HEK293 (cell line): ENCODE data around the gene SLC5A9.

ENCODE experiments used
- ZFP3 ChIP-seq: fragments of 450-650 bp; formaldehyde crosslinking; IDR thresholded peaks from 2 replicates; pipeline ENCODE4 v1.5.1; 2016; ENCODE audit warnings: low read depth, missing biosample characterization, missing genetic modification characterization
- ZNF169 ChIP-seq: fragments of 450-650 bp; formaldehyde crosslinking; IDR thresholded peaks from 2 replicates; pipeline ENCODE4 v1.5.1; 2016; ENCODE audit warnings: missing biosample characterization, missing genetic modification characterization
- ZNF24 ChIP-seq: fragments of 450-650 bp; formaldehyde crosslinking; IDR thresholded peaks from 2 replicates; pipeline ENCODE4 v1.5.1; 2016; ENCODE audit warnings: missing biosample characterization, missing genetic modification characterization
- ZNF274 ChIP-seq, 2 experiments: fragments of 200-500 bp in 1 of 2; fragments of 450-650 bp in 1 of 2; sonication (Bioruptor generic) in 1 of 2; formaldehyde crosslinking in 1 of 2; IDR thresholded peaks; 2 replicates each; pipeline versions ENCODE4 v1.5.1 to v1.6.1; 2014 to 2016; ENCODE audit warnings: borderline replicate concordance in 1 of 2, inconsistent platforms in 1 of 2, low read length in 1 of 2, missing biosample characterization in 1 of 2, missing genetic modification characterization in 1 of 2
- TF ChIP-seq, protein P1 (sequence below): fragments of 450-650 bp; formaldehyde crosslinking; IDR thresholded peaks from 2 replicates; pipeline ENCODE4 v1.5.1; 2016; ENCODE audit warnings: missing biosample characterization, missing genetic modification characterization
- TF ChIP-seq, protein P2 (sequence below): fragments of 450-650 bp; formaldehyde crosslinking; IDR thresholded peaks from 2 replicates; pipeline ENCODE4 v1.5.1; 2016; ENCODE audit warnings: missing biosample characterization, missing genetic modification characterization
- TF ChIP-seq, protein P3 (sequence below): fragments of 450-650 bp; formaldehyde crosslinking; IDR thresholded peaks from 2 replicates; pipeline ENCODE4 v1.5.1; 2016; ENCODE audit warnings: missing biosample characterization, missing genetic modification characterization
- TF ChIP-seq, protein P4 (sequence below): fragments of 450-650 bp; formaldehyde crosslinking; IDR thresholded peaks from 2 replicates; pipeline ENCODE4 v1.5.1; 2016; ENCODE audit warnings: missing biosample characterization, missing genetic modification characterization, low read depth
- TF ChIP-seq, protein P5 (sequence below): fragments of 450-650 bp; formaldehyde crosslinking; IDR thresholded peaks from 2 replicates; pipeline ENCODE4 v1.5.1; 2016; ENCODE audit warnings: missing biosample characterization, missing genetic modification characterization

DNA sequence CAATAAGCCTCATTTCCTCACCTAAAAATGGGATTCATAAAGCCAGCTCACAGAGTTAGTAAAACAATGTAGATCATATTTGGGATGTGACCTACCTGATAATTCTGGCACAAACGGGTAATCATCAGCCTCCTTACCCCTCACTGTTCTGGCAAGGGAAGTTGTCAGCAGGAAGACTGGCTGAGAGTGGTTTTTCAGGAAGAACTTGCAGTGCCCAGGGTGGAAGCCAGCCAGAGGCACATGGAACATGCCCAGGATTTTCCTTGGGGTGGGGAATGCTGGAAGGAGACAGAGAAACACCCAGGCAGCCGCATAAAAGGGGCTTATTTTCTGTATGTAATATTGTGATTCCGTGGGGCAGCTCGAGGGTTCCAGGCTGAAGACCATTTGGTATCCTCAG is 7.7 kb upstream of the SLC5A9 start:
- TF ChIP-seq, protein P1, sequence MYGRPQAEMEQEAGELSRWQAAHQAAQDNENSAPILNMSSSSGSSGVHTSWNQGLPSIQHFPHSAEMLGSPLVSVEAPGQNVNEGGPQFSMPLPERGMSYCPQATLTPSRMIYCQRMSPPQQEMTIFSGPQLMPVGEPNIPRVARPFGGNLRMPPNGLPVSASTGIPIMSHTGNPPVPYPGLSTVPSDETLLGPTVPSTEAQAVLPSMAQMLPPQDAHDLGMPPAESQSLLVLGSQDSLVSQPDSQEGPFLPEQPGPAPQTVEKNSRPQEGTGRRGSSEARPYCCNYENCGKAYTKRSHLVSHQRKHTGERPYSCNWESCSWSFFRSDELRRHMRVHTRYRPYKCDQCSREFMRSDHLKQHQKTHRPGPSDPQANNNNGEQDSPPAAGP, result no peak
- TF ChIP-seq ZFP3 (tag by site-specific recombination) (no peak), ZNF274 (IDR thresholded peaks at IDR 0.05; ENCODE audit: low read length) (no peak), ZNF274 (tag by site-specific recombination; IDR thresholded peaks at IDR 0.05; ENCODE audit: borderline replicate concordance) (no peak), ZNF169 (tag by site-specific recombination) (no peak), ZNF24 (tag by site-specific recombination) (no peak)
- TF ChIP-seq, protein P2, sequence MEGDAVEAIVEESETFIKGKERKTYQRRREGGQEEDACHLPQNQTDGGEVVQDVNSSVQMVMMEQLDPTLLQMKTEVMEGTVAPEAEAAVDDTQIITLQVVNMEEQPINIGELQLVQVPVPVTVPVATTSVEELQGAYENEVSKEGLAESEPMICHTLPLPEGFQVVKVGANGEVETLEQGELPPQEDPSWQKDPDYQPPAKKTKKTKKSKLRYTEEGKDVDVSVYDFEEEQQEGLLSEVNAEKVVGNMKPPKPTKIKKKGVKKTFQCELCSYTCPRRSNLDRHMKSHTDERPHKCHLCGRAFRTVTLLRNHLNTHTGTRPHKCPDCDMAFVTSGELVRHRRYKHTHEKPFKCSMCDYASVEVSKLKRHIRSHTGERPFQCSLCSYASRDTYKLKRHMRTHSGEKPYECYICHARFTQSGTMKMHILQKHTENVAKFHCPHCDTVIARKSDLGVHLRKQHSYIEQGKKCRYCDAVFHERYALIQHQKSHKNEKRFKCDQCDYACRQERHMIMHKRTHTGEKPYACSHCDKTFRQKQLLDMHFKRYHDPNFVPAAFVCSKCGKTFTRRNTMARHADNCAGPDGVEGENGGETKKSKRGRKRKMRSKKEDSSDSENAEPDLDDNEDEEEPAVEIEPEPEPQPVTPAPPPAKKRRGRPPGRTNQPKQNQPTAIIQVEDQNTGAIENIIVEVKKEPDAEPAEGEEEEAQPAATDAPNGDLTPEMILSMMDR (tag by site-specific recombination), result no peak
- TF ChIP-seq, protein P3, sequence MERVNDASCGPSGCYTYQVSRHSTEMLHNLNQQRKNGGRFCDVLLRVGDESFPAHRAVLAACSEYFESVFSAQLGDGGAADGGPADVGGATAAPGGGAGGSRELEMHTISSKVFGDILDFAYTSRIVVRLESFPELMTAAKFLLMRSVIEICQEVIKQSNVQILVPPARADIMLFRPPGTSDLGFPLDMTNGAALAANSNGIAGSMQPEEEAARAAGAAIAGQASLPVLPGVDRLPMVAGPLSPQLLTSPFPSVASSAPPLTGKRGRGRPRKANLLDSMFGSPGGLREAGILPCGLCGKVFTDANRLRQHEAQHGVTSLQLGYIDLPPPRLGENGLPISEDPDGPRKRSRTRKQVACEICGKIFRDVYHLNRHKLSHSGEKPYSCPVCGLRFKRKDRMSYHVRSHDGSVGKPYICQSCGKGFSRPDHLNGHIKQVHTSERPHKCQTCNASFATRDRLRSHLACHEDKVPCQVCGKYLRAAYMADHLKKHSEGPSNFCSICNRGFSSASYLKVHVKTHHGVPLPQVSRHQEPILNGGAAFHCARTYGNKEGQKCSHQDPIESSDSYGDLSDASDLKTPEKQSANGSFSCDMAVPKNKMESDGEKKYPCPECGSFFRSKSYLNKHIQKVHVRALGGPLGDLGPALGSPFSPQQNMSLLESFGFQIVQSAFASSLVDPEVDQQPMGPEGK (tag by site-specific recombination), result no peak
- TF ChIP-seq, protein P4, sequence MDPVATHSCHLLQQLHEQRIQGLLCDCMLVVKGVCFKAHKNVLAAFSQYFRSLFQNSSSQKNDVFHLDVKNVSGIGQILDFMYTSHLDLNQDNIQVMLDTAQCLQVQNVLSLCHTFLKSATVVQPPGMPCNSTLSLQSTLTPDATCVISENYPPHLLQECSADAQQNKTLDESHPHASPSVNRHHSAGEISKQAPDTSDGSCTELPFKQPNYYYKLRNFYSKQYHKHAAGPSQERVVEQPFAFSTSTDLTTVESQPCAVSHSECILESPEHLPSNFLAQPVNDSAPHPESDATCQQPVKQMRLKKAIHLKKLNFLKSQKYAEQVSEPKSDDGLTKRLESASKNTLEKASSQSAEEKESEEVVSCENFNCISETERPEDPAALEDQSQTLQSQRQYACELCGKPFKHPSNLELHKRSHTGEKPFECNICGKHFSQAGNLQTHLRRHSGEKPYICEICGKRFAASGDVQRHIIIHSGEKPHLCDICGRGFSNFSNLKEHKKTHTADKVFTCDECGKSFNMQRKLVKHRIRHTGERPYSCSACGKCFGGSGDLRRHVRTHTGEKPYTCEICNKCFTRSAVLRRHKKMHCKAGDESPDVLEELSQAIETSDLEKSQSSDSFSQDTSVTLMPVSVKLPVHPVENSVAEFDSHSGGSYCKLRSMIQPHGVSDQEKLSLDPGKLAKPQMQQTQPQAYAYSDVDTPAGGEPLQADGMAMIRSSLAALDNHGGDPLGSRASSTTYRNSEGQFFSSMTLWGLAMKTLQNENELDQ, result no peak
- TF ChIP-seq, protein P5, sequence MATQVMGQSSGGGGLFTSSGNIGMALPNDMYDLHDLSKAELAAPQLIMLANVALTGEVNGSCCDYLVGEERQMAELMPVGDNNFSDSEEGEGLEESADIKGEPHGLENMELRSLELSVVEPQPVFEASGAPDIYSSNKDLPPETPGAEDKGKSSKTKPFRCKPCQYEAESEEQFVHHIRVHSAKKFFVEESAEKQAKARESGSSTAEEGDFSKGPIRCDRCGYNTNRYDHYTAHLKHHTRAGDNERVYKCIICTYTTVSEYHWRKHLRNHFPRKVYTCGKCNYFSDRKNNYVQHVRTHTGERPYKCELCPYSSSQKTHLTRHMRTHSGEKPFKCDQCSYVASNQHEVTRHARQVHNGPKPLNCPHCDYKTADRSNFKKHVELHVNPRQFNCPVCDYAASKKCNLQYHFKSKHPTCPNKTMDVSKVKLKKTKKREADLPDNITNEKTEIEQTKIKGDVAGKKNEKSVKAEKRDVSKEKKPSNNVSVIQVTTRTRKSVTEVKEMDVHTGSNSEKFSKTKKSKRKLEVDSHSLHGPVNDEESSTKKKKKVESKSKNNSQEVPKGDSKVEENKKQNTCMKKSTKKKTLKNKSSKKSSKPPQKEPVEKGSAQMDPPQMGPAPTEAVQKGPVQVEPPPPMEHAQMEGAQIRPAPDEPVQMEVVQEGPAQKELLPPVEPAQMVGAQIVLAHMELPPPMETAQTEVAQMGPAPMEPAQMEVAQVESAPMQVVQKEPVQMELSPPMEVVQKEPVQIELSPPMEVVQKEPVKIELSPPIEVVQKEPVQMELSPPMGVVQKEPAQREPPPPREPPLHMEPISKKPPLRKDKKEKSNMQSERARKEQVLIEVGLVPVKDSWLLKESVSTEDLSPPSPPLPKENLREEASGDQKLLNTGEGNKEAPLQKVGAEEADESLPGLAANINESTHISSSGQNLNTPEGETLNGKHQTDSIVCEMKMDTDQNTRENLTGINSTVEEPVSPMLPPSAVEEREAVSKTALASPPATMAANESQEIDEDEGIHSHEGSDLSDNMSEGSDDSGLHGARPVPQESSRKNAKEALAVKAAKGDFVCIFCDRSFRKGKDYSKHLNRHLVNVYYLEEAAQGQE (tag by site-specific recombination), result no peak
